Stimulated activated CD4-positive, alpha-beta T cell treated with anti-CD3 and anti-CD28 coated beads, Interleukin-15, amount 100 ng/mL, for 24 hours (primary cell): Measurements from ENCODE around the gene REXO4.
"Not testable (repeated sequence)": the region's sequence is repeated elsewhere in the genome, so short reads cannot be mapped to it uniquely, and the experiment has no call there.

Experiments used
- DNase-seq: peaks from one replicate; pipeline ENCODE4 v3.0.0-alpha.2; 2020

Gene REXO4

DNA sequence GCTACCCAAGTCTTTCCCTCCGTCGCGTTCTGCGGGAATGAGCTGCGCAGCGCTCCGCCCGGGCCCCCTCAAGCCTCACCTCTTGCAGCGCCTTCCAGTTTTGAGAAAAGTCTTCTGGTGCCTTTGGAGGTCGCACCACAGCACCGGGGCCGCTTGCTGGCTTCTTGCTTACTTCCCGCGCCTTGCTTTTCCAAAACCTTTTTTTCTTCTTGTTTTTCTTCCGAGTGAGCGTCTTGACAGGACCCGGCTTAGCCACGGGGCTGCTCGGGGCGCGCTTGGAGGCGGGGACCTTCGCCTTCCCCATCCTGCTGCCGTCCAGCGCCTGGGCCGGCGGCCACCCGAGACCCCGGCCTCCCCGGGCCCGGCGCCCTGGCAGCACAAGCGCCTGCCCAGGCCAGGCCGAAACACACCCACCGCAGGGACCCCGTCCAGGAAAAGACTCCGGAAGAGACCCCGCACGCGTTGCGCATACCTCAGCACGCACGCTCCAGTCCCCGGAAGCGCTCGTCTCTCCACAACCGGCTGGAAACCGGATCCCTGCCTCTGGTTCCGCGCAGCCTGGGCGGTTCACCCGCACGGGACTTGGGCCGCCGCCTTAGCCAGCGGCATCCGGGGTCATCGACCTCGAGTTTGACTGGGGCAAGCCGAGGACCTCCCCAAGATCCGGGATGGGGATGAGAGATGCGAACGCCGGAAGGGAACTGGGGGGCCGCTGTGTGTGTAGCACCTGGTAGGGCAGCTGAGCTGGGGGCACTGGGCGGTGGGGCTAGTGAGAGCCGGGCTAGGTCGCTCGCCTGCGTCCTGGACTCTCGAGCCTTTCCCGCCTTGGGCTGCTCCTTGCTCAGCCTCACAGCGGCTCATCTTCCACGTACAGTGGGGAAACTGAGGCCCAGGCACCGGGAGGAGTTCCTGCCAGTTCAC lies at the start of gene REXO4:
Gene REXO4, minus strand, starts transcription at position 470 of the 921 bp plus-strand sequence. Its CDS starts 166 bp downstream, at position 304.
- DNase-seq: peak; percentile 93

- DNase-seq: no peak
Observed at GRCh38 chr9:133467101-133467500, 49.3 kb upstream of the REXO4 start.

- DNase-seq: no peak
Observed at GRCh38 chr9:133465984-133466383, 48.2 kb upstream of the REXO4 start.

DNA sequence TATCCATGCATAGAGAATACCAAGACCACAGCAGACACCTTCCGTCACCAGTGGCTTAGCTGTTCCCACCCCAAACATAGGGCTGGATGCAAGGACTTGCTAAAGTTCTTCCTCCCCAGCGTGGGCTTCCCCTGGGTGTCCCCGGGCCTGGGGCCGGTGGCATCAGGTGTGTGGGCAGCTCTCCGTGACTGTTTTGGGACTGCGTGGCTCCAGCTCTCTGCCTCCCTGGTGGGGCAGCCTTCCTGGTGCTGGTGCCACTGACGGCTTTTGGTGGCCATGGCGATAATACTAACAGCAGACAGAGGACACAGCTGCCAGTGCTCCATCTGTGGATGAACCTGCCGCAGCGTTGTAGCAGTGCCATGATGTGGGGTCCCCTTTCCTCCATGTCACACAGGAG lies 46.8 kb upstream of the REXO4 start:
- DNase-seq: no peak

- DNase-seq: no peak
Observed at GRCh38 chr9:133463864-133464615, 46.2 kb upstream of the REXO4 start.

DNA sequence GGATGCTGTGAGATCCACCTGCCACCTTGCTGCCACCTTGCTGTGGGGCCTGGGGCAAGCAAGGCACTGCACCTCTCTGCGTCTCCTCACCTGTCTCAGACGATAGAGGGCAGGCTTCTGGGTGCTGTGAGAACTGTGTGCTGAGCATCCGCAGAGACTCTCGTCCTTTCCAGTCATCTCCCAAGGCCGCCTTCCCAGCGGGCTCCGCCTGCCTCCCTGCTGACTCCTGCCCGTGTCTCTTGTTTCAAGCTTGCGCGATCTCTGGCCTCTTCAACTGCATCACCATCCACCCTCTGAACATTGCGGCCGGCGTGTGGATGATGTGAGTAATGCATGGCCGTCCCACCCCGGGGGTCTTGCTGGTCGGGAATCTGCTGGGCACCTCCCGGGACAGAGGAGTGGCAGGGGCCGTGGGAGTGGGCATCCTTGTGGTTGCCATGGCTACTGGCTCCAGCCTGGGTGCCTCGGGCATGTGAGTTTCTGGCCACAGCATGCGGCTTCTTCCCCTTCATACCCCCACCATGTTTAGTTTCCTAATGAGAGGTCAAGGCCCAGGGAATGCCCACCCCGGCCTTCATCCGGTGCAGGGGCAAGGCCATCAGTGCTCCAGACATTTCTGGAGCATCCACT lies 45.5 kb upstream of the REXO4 start:
- no peak for DNase-seq

- no peak for DNase-seq
Observed at GRCh38 chr9:133461975-133462374, 44.2 kb upstream of the REXO4 start.

- no peak for DNase-seq
Observed at GRCh38 chr9:133460405-133461175, 42.8 kb upstream of the REXO4 start.

DNA sequence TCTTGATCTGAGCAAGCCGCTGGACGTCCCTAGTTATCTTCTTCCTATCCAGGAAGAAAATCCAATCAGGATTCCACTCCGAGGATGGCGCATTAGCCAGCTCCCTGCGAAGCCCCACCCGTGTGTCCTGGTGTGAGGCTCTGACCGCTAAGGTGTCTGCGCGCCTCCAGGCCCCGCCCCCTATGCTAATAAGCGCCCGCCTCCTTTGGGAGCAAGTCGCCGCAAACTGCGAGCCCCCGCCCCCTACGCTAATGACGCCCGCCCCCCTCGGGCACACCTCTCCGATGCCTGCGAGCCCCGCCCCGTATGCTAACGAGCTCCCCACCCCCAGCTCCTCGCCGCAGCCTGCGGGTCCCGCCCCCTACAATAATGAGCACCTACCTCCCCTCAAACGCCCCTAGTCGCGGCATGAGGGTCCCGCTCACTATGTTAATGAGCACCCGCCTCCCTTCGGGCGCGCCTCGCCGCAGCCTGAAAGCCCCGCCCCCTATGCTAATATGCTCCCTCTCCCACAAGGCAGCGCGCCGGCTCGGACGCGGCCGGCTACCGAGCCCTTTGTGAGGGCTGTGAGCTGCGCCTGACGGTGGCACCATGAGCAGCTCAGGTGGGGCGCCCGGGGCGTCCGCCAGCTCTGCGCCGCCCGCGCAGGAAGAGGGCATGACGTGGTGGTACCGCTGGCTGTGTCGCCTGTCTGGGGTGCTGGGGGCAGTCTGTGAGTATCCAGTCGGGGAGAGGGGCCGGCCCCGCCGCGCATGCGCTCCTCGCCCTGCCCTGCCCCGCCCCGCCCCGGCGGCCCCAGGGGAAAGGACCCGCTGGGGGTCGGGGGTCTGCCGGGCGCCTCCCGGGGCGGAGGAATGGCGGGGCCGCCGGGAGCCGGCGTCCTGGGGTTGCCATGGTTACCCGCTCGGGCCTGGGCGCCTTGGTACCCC lies 41.9 kb upstream of the REXO4 start, which contains the start of gene CACFD1:
Gene CACFD1, plus strand, starts transcription at position 503 of the 929 bp plus-strand sequence. Its CDS starts 89 bp downstream, at position 592.
- DNase-seq: peak; percentile 96

- no peak for DNase-seq
Observed at GRCh38 chr9:133458643-133459312, 41.0 kb upstream of the REXO4 start.

GRCh38 chr9:133457748-133458147 lies 39.9 kb upstream of the REXO4 start:
- DNase-seq: no peak

GRCh38 chr9:133457233-133457632 lies 39.4 kb upstream of the REXO4 start:
- no peak for DNase-seq

DNA sequence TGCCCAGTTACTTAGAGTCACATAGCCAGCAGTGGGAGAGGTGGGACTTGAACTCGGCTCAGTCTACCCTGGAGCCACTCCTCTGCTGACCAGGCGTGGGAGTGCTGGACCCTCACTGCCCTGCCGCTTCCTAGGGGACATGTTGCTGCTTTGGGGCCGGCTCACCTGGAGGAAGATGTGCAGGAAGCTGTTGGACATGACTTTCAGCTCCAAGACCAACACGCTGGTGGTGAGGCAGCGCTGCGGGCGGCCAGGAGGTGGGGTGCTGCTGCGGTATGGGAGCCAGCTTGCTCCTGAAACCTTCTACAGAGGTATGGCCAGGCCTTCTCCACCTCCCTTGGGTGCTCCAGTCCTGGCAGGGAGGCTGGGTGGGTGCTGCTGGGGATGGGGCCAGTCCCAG lies 38.6 kb upstream of the REXO4 start:
- DNase-seq: no peak

DNA sequence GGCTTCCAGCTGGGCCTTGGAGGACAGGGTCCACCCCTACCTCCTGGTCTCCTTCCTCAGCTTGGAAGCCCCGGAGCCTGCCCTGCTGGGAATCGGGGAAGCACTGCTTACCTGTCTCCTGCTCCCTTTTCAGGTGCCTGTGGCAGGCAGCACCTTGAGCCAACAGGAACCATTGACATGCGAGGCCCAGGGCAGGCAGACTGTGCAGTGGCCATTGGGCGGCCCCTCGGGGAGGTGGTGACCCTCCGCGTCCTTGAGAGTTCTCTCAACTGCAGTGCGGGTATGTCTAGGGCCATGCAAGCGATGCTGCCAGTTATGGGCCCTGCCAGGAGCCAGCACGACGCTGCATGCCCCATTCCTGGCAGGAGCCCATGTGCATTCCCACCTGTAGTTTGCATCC lies 38.1 kb upstream of the REXO4 start:
- DNase-seq: no peak

DNA sequence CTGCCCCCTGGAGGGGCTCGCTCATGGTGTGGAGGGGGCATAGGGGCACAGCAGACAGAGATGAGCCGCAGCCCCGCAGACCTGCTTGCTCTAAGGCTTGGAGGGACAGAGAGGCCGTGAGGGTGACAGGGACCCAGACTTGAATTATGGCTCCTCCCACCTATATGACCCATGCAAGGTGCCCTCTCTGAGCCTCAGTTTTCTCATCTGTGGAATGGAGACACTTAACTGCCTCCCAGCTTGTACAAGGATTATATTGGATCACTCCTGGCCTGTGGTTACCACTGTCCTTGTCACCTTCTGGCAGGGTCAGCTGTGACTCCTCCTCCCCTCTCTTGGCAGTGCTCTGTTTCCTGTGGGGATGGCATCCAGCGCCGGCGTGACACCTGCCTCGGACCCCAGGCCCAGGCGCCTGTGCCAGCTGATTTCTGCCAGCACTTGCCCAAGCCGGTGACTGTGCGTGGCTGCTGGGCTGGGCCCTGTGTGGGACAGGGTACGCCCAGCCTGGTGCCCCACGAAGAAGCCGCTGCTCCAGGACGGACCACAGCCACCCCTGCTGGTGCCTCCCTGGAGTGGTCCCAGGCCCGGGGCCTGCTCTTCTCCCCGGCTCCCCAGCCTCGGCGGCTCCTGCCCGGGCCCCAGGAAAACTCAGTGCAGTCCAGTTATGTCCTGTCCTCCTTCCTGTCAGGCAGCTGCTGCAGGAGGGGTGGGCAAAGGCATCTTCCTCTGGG lies 37.3 kb upstream of the REXO4 start:
- no peak for DNase-seq

- DNase-seq: no peak
Observed at GRCh38 chr9:133454325-133454724, 36.5 kb upstream of the REXO4 start.

- DNase-seq: no peak
Observed at GRCh38 chr9:133453651-133454050, 35.8 kb upstream of the REXO4 start.

DNA sequence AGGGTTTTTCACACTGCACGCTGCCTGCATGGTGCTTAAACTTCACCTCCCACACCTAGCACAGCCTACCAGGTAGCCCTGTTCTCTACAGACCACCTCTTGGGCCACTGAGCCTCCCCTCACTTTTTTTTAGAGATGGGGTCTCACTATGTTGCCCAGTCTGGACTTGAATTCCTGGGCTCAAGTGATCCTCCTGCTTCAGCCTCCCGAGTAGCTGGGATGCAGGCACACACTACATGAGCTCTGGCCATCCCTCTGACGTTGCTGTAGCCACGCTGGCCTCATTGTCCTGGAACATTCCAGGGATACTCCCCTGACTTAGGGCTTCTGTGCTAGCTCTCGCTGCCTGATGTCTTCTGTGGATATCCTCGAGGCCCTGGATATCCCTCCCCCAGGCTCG lies 34.8 kb upstream of the REXO4 start:
- no peak for DNase-seq

- DNase-seq: not testable (repeated sequence)
Observed at GRCh38 chr9:133451865-133452264, 34.1 kb upstream of the REXO4 start.

GRCh38 chr9:133449760-133450159 lies 31.9 kb upstream of the REXO4 start:
- DNase-seq: no peak
